VCaP (cell line): ENCODE measurements around the gene ZNF362.
"Not testable (repeated sequence)": the region's sequence is repeated elsewhere in the genome, so short reads cannot be mapped to it uniquely, and the experiment has no call there.

Source experiments
- H3K27ac ChIP-seq: fragments of 450-650 bp; 2 replicates; pipeline ENCODE4 v1.5.1; 2017
- TF ChIP-seq, protein P1 (sequence below): fragments of 450-650 bp; conservative IDR thresholded peaks from 2 replicates; pipeline ENCODE4 v1.5.1; 2017; ENCODE audit warnings: mild to moderate bottlenecking, moderate library complexity

The ZNF362 gene

DNA sequence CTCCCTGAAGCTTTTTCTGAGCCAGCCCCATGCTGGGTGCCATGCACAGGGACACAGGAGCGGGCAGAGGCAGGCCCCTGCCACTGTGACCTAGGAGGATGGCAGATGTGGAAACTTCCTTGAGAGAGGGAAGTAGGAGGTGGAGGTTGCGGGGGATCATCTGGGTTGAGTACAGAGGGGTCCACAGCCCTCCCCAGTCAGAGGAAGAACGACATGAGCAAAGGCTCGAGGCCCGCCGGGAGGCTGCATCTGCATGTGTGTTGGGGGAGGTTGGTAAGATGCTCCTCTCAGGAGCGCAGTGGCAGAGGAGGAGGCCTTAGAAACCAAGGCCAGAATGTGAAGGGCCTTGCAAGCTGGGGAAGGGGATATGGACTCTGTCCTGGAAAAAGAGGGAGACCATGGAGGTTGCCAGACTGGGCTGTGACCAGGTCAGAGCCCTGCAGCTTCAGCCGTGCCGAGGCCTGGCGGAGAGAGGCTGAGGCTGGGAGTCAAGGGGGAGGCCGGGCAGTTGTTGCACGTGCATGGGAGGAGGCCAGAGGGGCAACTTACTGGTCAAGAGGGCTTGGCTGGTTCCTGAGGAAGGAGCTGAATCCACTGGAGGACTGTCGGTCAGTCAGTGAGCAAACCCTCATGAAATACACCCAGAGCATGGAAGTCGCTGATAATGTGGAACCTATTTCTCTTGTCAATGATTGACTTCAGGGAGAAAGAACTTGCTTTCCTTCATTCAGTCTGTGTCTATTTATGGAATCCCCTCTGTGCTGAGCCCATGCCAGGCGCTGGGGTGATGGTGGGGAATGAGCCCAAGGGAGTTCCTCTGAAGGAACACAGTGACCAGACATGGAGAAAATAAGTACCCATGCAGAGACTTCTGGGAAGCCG, 32.9 kb downstream of the ZNF362 start:
- TF ChIP-seq, protein P1, sequence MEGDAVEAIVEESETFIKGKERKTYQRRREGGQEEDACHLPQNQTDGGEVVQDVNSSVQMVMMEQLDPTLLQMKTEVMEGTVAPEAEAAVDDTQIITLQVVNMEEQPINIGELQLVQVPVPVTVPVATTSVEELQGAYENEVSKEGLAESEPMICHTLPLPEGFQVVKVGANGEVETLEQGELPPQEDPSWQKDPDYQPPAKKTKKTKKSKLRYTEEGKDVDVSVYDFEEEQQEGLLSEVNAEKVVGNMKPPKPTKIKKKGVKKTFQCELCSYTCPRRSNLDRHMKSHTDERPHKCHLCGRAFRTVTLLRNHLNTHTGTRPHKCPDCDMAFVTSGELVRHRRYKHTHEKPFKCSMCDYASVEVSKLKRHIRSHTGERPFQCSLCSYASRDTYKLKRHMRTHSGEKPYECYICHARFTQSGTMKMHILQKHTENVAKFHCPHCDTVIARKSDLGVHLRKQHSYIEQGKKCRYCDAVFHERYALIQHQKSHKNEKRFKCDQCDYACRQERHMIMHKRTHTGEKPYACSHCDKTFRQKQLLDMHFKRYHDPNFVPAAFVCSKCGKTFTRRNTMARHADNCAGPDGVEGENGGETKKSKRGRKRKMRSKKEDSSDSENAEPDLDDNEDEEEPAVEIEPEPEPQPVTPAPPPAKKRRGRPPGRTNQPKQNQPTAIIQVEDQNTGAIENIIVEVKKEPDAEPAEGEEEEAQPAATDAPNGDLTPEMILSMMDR, result no peak
- no peak overlapping the region for H3K27ac ChIP-seq

GRCh38 chr1:33289858-33290154, 33.5 kb downstream of the ZNF362 start:
- TF ChIP-seq, protein P1, result no peak
- no peak overlapping the region for H3K27ac ChIP-seq

DNA sequence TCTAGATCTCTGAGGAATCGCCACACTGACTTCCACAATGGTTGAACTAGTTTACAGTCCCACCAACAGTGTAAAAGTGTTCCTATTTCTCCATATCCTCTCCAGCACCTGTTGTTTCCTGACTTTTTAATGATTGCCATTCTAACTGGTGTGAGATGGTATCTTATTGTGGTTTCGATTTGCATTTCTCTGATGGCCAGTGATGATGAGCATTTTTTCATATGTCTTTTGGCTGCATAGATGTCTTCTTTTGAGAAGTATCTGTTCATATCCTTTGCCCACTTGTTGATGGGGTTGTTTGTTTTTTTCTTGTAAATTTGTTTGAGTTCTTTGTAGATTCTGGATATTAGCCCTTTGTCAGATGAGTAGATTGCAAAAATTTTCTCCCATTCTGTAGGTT, 34.3 kb downstream of the ZNF362 start:
- H3K27ac ChIP-seq, result not testable (repeated sequence)

DNA sequence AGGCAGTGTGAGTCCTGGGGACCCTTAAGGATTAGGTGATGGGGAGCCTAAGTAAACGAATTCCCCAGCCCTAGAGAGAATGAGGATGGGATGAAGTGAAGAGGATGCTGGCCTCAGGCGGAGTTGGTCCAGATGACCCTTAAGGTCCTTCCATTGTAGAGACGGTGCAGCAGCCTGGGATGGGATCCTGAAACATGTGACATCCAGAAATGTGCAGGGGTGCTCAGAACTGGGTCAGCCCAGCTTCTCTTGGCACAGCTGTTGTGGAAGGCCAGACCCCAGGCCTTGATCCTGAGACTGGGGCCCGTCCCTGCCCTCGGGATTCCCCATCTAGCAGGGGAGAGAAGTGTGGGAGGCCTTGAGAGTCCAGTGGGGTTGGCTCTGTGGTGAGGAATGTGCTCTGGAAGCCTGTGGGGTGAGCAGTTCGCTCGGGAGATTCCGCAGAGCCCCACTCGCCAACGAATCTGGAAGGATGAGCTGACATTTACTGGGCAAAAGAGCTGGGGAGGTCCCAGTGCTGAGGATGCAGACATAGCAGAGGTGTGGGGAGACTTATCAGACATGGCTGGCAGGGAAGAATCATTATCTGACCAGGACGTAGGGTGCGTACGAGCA, 36.5 kb downstream of the ZNF362 start:
- no peak overlapping the region for H3K27ac ChIP-seq
- TF ChIP-seq, protein P1, result no peak

GRCh38 chr1:33294071-33295010, 38.0 kb downstream of the ZNF362 start:
- TF ChIP-seq, protein P1, result no peak

DNA sequence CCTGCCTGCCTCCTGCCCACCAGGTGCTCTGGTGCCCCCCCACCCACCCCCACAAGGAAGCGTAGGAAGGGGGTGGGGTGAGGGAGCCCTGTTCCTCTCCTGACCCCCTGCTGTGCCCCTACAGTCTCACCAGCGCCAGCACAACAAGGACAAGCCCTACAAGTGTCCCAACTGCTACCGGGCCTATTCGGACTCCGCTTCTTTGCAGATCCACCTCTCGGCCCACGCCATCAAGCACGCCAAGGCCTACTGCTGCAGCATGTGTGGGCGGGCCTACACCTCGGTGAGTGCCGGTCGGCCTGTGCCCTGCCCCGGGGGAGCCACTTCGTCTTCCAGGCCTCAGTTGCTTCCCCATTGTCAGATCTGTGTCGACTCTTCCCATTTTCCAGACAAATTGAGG, 38.7 kb downstream of the ZNF362 start:
- TF ChIP-seq, protein P1, result no peak

More at GRCh38 chr1:33294071-33295010, 38.0 kb downstream of the ZNF362 start:
- H3K27ac ChIP-seq, result no peak overlapping the region

GRCh38 chr1:33295450-33296081, 39.3 kb downstream of the ZNF362 start:
- TF ChIP-seq, protein P1, result peak; percentile 95
- no peak overlapping the region for H3K27ac ChIP-seq

More for the DNA sequence above, 38.7 kb downstream of the ZNF362 start:
- no peak overlapping the region for H3K27ac ChIP-seq
